ENCODE results near the gene LYZL2.
"Not testable (repeated sequence)": the region's sequence is repeated elsewhere in the genome, so short reads cannot be mapped to it uniquely, and the experiment has no call there.

- TF ChIP-seq POLR2A, POLR2AphosphoS5 (IDR thresholded peaks at IDR 0.05; ENCODE audit: low read depth, low read length): not testable (repeated sequence)
Measured at GRCh38 chr10:30677146-30677545, 47.6 kb upstream of the LYZL2 start.

All from GM12892 (cell line).